ENCODE data around the gene ADH7.
A peak's percentile ranks its signal among the peaks of the same experiment; 100 is the strongest.
"Not testable (repeated sequence)": the region's sequence is repeated elsewhere in the genome, so short reads cannot be mapped to it uniquely, and the experiment has no call there.

The ADH7 gene

DNA sequence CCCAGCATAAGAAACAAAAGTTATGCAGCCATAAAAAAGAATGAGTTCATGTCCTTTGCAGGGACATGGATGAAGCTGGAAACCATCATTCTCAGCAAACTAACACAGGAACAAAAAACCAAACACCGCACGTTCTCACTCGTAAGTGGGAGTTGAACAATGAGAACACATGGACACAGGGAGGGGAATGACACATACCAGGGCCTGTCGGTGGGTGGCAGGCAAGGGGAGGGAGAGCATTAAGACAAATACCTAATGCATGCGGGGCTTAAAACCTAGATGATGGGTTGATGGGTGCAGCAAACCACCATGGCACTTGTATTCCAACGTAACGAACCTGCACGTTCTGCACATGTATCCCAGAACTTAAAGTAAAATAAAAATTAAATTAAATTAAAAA lies 19.4 kb downstream of the ADH7 start:
- not testable (repeated sequence) for DNase-seq

DNA sequence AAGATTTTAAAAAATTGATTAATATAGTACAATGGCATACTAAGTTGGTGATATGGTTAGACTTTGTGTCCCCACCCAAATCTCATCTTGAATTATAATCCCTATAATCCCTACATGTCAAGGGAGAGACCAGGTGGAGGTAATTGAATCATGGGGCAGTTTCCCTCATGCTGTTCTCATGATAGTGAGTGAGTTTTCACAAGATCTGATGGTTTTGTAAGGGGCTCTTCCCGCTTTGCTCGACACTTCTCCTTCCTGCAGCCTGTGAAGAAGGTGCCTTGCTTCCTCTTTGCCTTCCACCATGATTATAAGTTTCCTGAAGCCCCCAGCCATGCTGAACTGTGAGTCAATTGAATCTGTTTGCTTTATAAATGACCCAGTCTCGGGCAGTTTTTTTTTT lies 20.2 kb downstream of the ADH7 start:
- DNase-seq = not testable (repeated sequence)

DNA sequence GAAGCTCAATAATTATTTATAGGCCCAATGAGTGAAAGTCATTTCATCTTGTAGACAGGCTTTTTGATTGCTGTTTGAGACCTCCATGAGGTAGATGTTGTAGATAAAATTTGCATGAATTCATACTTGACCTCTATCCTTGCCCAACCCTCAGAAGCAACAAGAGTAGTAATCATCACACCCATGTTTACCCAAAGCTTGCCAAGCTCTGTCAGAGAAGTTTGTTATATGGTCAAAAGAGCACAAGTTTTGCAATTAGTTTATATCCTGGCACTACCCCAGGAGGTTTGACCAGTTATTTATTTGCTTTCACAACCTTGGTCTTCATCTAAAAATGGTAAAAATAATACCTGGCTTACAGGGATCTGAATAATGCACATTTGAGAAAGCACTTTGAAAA lies 20.7 kb downstream of the ADH7 start:
- DNase-seq = no peak

DNA sequence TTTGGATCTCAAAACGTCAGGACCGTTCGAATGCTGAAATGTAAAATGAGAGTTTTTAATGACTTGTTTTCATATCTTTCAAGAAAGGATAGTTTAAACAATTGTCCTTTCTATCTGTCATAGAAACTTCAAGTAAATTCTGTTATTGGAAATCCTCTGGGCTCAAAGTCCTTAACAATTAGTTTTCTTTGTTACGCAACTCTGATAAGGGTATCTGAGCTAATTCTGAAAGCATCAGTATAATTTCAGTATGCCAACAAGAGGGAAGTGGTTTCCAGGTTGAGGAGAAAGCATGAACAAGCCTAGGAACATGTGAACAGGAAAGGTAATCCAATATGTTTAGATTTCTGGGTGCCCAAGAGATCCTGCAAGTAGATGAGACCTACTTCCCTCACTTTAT lies 22.0 kb downstream of the ADH7 start:
- no peak for DNase-seq

DNA sequence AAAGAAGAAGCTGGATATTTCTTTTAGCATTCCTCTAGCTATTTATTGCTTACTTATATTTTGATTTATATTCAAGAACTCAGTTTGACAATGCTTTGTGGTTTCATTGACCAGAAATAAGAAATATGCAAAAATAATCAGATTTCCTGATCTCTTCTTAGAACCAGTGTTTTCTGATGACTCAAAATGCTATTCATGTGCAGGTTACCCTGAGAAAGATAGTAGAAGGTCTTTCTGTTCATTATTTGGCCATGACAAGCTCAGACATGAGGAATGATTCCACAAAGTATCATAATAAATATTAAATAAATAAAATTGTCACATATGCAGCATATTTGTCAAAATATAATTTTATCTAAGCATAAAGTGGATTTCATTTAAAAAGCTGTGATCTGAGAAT lies 24.1 kb downstream of the ADH7 start:
- no peak for DNase-seq

DNA sequence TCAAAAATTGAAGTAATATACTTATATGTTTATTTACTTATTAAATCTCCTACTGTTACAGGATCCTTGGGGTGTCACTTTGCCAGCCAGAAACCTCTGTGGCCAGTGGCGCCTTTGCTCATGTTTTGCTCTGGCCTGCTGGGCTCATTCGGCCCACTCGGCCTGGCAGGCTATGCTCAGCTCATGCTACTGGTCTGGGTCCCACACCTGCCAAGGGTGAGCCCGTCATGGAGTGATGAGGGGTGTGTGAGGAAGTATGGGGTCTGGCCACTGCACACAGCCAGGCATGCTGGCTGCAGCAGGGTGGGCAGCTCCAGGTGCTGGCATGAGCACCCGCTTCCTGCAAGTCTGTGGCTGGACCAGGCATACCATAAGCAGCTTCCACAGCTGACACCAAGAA lies 25.1 kb downstream of the ADH7 start:
- DNase-seq = no peak

DNA sequence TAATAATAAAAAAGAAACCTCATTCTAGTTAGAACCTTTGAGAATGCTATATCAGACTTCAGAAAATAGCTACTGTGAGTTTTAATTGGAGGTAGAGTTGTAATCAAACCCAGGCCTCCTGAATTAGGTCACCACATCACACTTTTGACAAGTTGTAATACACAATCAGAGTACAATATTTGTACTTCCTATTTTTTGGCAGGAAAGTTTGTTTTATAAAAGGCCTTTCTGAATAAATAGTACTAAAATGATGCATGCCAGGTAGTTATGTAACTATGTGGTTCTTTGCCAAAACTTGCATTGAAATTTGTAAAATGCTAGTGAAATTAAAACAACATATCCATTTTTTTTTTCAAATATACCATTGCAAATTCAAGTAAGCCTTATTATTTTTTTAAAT lies 26.8 kb downstream of the ADH7 start:
- DNase-seq = no peak

DNA sequence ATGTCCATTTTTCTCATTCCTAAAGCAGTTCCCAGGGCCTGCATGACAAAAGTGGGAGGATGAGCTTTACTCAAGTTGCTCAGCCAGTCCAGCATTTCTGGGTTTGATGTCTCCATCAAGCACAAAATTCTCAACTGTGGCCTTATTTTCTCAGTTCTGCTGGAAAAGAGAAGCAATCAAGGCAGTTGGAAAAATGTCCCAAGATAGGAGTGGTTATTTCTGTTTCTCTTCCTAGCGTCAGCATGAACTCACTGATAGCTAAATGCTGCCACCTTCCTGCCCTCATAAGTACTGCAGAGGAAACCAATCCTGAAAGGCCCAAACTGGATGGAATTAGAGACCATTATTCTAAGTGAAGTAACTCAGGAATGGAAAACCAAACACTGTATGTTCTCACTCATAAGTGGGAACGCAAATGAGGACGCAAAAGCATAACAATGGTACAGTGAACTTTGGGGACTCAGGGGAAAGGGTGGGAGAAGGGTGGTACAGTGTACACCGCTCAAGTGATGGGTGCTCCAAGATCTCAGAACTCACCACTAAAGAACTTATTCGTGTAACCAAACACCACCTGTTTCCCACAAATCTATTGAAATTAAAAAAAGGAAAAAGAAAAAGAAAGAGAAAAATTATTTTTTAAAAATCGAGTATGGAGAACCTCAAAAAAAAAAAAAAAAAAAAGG lies 29.6 kb downstream of the ADH7 start:
- peak; percentile 38 for DNase-seq

DNA sequence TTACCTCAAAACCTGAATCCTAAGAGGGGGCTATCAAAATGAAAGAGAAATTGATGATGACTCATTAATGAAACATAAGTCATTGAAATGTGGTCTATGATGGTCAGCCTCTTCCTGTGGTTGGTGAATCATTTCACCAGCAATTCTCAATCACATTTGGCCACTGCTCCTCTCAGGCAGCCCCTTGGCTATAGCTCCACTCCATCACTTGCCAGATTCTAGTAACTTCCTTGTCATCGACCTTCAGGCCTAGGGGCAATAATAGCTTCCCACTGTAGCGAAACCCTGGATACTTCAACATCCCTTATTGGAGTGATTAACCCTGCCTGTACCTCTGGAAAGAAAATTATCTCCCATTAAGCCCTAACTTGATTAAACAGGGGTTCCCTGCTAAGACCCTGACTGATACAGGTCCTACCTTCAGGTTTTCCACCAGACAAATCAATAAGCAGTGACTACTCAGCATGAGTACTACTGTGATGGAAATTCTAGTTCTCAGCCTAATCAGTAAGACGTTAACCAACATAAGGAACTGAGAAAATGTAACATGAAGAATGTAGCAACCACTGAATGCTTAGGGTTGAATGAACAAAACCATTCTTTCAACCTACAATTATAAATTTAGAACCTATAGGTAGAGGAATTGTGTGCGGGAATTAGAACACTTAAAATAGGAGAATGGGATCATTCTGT lies 30.4 kb downstream of the ADH7 start:
- DNase-seq = peak; percentile 13

DNA sequence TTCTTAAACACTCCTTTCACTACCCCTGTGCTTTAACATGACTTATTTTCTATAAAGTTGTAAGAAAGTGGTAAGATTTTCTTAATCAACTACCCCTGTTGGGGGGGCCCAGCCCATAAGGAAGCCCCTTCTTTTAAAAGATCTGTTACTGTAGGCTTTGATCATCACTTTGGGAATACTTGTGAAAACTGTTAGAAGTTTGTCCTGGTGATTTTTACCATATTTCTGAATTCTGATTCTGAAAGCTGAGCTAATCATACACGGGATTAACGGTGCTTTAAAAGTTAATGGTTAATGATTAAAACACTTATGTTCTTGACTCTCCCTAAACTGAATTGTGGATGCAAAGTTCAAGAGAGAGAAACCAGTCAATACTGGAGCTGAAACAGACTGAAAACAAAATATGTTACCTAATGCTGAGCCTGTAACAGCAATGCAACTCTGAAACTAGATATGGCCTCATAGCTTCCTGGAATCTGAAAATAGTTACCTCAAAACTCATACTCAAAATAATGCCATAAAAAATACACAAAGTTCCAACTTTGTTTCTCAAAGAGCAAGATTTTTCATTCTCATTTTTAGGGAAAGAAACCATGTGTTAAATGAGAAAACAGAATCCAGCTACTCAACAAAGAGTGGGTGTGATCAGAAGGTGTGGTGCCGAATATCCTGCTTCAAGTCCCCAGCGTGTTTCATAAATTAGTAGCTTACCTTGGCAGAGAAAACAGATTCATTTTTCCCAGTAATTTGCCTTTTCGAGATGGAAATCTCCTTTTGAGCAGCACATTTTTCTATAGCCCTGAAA lies 31.6 kb downstream of the ADH7 start:
- peak; percentile 20 for DNase-seq

DNA sequence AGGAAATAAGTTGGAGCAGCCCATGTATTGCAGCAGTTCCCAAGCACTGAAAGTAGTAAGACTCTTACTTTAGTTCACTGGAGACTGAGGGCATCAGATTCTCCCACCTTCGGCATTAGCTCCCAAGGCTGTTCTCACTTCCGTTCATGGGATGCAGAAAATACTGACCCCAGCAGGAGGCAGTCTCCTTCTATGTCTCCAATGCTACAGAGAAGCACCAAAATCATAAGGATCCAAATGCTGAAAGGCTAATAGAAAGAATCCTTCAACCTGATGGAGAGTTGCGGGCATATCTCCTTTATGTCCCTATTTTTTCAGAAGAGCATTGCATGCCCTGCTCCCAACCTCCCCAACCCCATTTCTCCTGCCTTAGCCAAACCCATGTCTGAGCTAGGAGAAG lies 32.4 kb downstream of the ADH7 start:
- DNase-seq = no peak

DNA sequence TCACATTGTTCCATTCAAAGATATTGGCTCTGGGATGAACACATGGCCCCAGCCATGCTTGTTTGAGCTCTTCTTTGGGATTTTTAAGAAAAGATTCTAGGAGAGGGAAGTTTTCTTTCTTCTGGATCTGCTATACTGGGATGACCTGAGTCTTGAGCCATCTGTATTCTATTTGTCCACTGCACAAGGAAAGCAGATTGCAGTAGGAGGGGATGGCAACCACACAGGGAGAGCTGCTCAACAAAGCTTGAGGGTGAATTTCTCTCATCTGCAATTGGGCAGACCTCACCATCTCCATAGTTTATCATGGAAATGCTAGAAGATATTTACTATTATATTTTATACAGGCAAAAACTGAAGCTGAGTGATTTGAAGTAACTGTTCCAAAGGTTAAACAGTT lies 34.3 kb downstream of the ADH7 start:
- DNase-seq = no peak

DNA sequence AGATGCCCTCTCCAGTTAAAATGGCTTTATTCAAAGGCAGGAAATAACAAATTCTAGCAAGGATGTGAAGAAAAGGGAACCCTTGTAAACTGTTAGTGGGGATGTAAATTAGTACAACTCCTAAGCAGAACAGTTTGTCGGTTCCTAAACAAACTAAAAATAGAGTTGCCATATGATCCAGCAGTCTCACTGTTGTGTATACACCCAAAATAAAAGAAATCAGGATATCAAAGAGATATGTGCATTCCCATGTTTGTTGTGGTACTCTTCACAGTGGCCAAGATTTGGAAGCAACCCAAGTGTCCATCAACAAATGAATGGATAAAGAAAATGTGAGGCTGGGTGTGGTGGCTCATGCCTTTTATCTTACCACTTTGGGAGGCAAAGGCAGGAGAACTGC lies 36.1 kb downstream of the ADH7 start:
- DNase-seq = no peak

DNA sequence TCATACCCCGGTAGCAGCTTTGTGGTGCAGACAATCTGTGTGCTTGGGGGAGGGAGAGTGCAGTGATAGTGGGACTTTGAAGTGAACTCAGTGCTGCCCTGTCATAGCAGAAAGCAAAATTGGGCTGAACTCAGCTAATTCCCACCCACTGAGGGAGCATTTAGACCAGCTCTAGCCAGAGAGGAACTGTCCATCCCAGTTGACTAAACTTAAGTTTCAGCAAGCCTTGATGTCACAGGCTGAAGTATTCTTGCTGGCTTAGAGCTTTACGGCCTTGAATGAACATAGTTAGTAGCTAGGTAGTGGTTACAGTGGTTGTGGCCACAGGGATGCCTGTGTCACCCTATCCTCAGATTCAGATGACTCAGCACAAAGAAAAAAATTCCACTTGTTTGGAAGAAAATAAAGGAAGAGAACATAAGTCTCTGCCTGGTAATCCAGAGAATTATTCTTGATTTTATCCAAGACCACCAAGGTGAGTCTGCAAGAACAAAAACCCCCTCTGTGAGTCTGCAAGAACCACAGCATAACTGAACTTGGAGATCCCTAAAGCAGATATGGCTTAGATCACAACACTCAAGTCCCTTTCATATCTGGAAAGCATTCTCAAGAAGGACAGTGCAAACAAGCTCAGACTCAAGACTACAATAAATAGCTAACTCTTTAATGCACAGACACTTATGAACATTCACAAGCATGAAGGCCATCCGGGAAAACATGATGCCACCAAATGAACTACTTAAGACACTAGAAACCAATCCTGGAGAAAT lies 39.4 kb downstream of the ADH7 start:
- DNase-seq = no peak

DNA sequence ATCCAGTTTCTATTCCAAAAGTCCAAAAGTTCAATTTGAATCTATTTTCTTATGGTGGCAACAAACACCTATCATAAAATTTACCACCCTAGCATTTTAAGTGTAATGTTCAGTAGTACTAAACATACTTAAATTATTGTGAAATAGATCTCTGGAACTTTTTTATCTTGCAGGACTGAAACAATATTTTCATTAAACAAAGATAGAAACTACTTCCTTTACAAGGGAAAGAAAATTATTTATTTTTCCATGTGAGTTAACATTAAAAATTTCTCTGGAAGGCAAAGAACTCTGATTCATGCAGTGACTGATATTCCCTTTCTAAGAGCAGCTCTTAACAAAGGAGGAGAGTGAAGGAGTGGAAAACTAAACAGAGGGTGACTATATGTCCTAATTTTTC lies 40.2 kb downstream of the ADH7 start:
- DNase-seq = no peak

DNA sequence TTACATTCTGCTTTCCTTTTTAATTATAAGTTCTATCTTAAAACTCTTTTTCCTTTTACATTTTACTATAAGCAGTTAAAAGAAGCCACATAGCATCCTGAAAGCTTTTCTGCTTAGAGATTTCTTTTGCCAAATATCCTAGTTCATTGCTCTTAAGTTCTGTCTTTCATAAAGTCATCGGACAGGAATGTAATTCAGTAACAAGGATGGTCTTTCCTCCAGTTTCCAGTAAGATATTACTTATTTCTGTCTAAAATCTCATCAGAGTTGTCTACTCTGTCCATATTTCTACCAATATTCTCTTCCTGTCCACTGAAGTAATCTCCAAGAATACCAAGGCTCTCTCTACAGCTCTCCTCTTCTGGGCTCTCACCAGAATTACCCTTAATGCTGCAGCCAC lies 45.1 kb downstream of the ADH7 start:
- DNase-seq = no peak

DNA sequence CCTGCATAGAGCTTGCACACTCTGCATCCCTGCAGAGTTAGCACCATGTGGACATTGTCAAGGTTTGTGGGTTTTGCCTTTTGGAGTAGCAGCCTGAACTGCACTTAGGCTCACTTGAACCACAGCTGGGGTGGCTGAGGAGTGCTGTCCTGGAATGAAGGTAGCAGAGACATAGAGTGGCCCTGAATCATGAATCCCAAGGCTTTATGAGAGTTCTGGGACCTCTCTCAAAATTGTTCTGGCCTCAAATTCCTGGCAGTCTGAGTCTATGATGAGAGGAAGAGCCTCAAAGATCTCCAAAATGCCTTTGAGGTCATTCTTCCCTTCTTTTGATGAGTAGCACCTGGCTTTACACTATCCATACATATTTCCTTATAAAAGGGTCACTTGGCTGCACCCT lies 45.5 kb downstream of the ADH7 start:
- no peak for DNase-seq

DNA sequence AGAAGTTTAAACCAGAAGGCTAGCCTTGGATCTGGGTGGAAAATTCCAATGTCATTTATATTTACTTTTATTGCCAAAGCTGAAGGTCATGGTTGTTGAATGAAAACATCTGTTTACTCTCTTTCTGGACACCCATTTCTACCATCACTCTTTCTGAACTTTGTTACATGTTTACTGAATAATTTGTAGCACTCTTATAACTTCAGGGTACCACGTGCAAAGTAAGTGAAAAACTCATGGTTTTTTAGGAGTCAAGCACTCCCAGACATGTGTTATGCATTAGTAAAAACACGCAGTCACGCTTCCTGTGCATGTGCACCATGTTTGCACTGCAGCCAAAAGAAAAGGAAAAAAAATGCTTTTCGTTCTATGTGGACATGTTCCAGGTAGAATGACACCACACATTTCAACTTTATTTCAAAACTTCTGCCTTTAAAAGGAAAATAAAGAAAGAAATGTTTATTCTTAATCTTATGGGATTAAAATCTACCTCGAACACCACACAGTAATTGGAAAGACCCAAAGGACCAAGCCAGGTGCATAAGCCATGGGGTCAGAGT lies 51.2 kb downstream of the ADH7 start:
- peak; percentile 23 for DNase-seq

DNA sequence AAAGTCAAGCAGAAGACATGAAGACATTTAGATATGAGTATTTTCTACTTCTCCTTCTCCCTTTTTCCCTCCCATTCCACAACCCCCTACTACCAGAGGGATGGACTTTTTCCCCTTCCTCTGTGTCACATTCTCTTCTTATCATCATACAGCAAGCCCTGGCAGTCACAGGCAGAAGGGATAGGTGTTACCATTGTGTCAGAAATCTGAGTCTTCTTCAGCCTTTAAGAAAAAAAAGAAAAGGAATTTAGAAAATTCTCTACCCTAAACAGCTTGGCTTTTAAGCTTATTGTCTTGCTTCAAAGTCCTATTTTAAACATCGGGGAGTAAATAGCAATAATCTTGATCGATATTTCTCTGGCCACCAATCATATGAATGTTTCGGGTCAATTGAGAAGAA lies 51.7 kb downstream of the ADH7 start:
- peak; percentile 33 for DNase-seq

DNA sequence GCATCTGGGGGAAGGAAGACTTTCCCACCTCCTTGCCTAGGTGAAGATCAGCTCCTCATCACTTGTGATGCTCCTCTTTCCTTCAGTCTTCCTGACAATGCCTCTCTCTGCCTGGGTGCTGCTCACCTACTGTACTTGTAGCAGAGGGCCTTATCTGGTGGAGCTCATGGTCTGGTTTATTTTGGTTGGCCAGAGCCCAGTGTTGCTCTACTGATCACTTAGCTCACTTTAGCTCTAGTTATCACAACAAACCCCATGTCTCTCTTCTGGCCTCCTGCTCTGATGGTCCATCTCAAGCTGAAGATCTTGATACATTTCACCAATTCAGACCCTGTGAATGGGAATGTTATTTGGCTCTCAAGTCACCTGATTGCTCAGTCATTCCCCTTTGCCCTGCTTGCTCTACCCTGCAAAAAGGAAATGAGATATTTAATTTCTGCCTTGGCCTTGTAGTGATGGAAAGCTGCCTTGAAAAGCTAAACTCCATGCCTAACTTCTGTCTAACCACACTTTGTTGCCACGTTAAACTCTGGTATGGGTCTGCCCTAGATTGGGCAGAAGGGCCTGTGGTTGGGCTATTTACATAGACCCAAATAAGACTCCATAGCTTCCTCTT lies 52.3 kb downstream of the ADH7 start:
- DNase-seq = no peak

DNA sequence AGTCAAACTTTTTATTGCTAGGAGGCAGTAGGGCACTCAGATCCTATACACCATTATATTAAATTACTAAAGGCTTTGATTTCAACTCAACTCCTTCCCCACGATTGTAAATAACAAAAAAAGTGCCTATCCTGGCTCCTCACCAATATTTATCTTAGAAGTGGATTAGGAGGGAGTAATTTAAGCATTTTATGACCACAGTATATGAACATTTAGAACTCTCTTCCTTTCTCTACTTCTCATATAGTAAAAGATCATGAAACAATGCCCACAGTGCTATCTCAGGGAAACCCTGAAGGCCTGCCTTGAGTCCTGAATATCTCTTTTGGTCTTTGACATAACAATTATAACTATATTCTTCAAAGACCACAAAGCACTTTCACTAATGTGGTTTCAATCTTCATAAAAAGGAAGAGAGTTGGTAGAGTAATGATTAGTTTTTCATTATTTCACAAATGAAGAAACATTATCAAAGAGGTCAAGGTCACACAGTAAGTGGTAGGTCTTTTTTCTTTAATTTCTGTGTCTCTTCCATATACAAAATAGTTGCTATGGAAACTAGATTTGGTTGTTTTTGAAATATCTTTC lies 53.5 kb downstream of the ADH7 start:
- no peak for DNase-seq

DNA sequence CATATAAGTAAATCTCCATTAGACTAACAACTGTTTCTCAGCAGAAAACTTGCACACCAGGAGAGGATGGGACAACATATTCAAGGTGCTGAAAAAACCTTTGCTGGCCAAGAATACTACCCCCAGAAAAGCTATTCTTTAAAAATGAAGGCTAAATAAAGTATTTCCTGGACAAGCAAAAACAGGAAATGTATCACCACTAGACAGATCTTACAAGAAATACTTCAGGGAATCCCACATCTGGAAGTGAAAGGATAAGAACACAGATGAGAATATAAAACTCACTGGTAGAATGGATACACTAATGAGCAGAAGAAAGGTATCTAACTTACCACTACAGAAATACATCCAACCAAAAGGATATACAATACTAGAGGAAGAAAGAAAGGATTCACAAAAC lies 55.6 kb downstream of the ADH7 start:
- no peak for DNase-seq
